Uterus (tissue), 4 donors: Measurements from ENCODE around the gene PRKCE. TPM values are rescaled to one million over a fixed set of nuclear protein-coding genes. Genes with fewer than 3 reads are reported as not detected.

Source experiments
- DNase-seq, 2 donors: peaks; one replicate each; pipeline ENCODE4 v3.0.0-alpha.2; 2019 to 2020
- H3K27ac ChIP-seq, 2 donors: fragments of 200-600 bp; sonication (generic); 1 replicate in 1 of 2; 2 replicates in 1 of 2; pipeline ENCODE4 v1.5.1; 2016 to 2018
- H3K27me3 ChIP-seq, 2 donors: fragments of 200-600 bp; sonication (generic); one replicate each; pipeline ENCODE4 v1.5.1; 2018 to 2019; ENCODE audit warnings: control low read depth in 1 of 2
- H3K36me3 ChIP-seq, 2 donors: fragments of 200-600 bp; sonication (generic); one replicate each; pipeline ENCODE4 v1.5.1; 2019; ENCODE audit warnings: control low read depth in 1 of 2
- H3K4me1 ChIP-seq, 2 donors: fragments of 200-600 bp; sonication (generic); one replicate each; pipeline ENCODE4 v1.5.1; 2018 to 2019; ENCODE audit warnings: control low read depth in 1 of 2
- H3K4me3 ChIP-seq, 2 donors: fragments of 200-600 bp; sonication (generic); 1 replicate in 1 of 2; 2 replicates in 1 of 2; pipeline ENCODE4 v1.5.1; 2018 to 2019; ENCODE audit warnings: mild to moderate bottlenecking in 1 of 2
- H3K9me3 ChIP-seq, 2 donors: fragments of 200-600 bp; sonication (generic); one replicate each; pipeline ENCODE4 v1.5.1; 2019; ENCODE audit warnings: control low read depth in 1 of 2
- CTCF ChIP-seq, 4 experiments: fragments of 200-600 bp in 2 of 4; fragments of 450-650 bp in 2 of 4; sonication (generic) in 2 of 4; IDR thresholded peaks; one replicate each; pipeline ENCODE4 v1.5.1; 2016 to 2019; ENCODE audit warnings: antibody characterized with exemption in 4 of 4, mild to moderate bottlenecking in 2 of 4, moderate library complexity in 1 of 4
- POLR2A ChIP-seq, 2 donors: fragments of 450-650 bp; IDR thresholded peaks; one replicate each; pipeline ENCODE4 v1.6.1; 2016; ENCODE audit warnings: antibody characterized with exemption in 2 of 2, mild to moderate bottlenecking in 1 of 2, moderate library complexity in 1 of 2
- intact Hi-C: fragments of 100-400 bp; cut with DNase I; formaldehyde crosslinking; loops from one replicate; pipeline ENCODE4 v1.15.1; 2023; ENCODE audit warnings: low total_unique reads
- total RNA-seq, 4 donors: library from RNA; depleted of rRNA in 3 of 4; stranded (reverse); fragments of >200 nt in 3 of 4; gene quantifications; one replicate each; pipeline versions ENCODE4 v1.1.0 to v1.2.4, GENCODE V29; 2014 to 2023
- donor health status: DM: yes; HTN: yes; CAD: no.

Gene PRKCE
- total RNA-seq, 4 donors from 2014 or later = 3.8 to 47.6 (median 14.2) TPM

DNA sequence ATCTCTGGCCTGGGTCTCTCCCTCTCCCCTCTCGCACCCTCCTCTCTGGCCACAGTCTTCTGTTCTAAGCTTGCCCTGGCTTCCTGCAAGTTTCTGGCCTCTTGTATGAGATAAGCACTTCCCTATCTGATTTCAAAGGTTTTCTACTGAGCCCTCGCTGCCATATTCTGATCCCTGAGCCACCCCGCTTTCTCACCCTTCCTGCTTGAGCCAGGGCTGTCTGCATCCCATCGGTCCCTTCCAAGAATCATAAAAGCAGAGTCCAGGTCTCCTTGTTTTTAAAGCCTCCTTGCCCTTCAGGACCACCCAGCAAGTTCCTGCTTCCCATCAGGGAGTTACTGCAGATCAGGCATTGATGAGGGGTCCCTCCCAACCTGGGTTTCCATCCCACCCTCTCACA, 110.2 kb downstream of the PRKCE start:
- peaks cover 0 to 6% of the 10 kb centered on the region in 2 donors for H3K4me1 ChIP-seq

DNA sequence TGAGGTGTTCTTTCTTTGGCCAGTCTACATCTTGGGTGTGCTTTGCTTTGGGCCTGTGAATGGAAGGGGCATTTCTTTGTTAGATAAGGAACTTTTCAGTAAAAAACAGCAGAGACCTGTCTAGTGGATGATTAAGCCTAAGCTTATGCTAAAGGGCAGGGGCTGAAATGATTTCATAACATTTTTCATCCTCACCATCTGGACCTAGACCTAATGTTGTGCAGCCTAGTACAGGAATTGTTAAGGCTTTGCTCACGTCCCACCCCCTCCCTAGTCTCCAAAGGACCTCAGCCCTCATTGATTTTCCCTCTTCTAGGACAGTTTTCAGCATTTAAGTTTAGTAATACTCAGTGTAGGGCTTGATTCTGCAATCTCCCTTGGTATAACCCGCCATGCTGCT, 111.8 kb downstream of the PRKCE start:
- intact Hi-C loops = no loop called here
- Histone ChIP-seq H3K36me3 (no peaks in the 10 kb centered on the region), H3K9me3 (no peaks in the 10 kb centered on the region), H3K4me3 (no peak overlapping the region), H3K4me1 (peaks cover 0 to 6% of the 10 kb centered on the region in 2 donors), H3K27me3 (no peaks in the 10 kb centered on the region), H3K27ac (no peak overlapping the region)
- TF ChIP-seq POLR2A (IDR thresholded peaks at IDR 0.05) (no peak), CTCF (IDR thresholded peaks at IDR 0.05) (no peak)
- peak in 1 of 2 donors; percentile 7 for DNase-seq

More for the DNA sequence above, 110.2 kb downstream of the PRKCE start:
- TF ChIP-seq POLR2A (IDR thresholded peaks at IDR 0.05) (no peak), CTCF (IDR thresholded peaks at IDR 0.05) (no peak)
- intact Hi-C loops = no loop called here
- DNase-seq = no peak
- Histone ChIP-seq H3K9me3 (no peaks in the 10 kb centered on the region), H3K27me3 (no peaks in the 10 kb centered on the region), H3K27ac (no peak overlapping the region), H3K4me3 (no peak overlapping the region), H3K36me3 (no peaks in the 10 kb centered on the region)

GRCh38 chr2:45763797-45764196, 112.3 kb downstream of the PRKCE start:
- H3K4me1 ChIP-seq = peaks cover 0 to 6% of the 10 kb centered on the region in 2 donors
- H3K36me3 ChIP-seq = no peaks in the 10 kb centered on the region
- no peak overlapping the region for H3K27ac ChIP-seq
- no peak overlapping the region for H3K4me3 ChIP-seq
- no peak for TF ChIP-seq POLR2A (IDR thresholded peaks at IDR 0.05)
- TF ChIP-seq CTCF (IDR thresholded peaks at IDR 0.05) = no peak
- no peaks in the 10 kb centered on the region for H3K9me3 ChIP-seq
- H3K27me3 ChIP-seq = no peaks in the 10 kb centered on the region
- intact Hi-C loops = no loop called here
- DNase-seq = peak in 1 of 2 donors; percentile 1

- intact Hi-C loops = no loop called here
- no peaks in the 10 kb centered on the region for H3K36me3 ChIP-seq
- H3K9me3 ChIP-seq = no peaks in the 10 kb centered on the region
- DNase-seq = peak in 1 of 2 donors; percentile 7
- no peak overlapping the region for H3K4me3 ChIP-seq
- H3K27me3 ChIP-seq = no peaks in the 10 kb centered on the region
- H3K27ac ChIP-seq = no peak overlapping the region
- no peaks in the 10 kb centered on the region for H3K4me1 ChIP-seq
- no peak for TF ChIP-seq POLR2A (IDR thresholded peaks at IDR 0.05)
- TF ChIP-seq CTCF (IDR thresholded peaks at IDR 0.05) = no peak
Measured at GRCh38 chr2:45765007-45765727, 113.7 kb downstream of the PRKCE start.

GRCh38 chr2:45765728-45766254, 114.3 kb downstream of the PRKCE start:
- DNase-seq = peak in 1 of 2 donors; percentile 3
- Histone ChIP-seq H3K9me3 (no peaks in the 10 kb centered on the region), H3K4me3 (no peak overlapping the region), H3K4me1 (no peaks in the 10 kb centered on the region), H3K27ac (no peak overlapping the region), H3K36me3 (no peaks in the 10 kb centered on the region), H3K27me3 (no peaks in the 10 kb centered on the region)
- intact Hi-C loops = no loop called here
- TF ChIP-seq CTCF (IDR thresholded peaks at IDR 0.05) = no peak
- no peak for TF ChIP-seq POLR2A (IDR thresholded peaks at IDR 0.05)
